ENCODE results near the gene OSGEP. TPM values are rescaled to one million over a fixed set of nuclear protein-coding genes. Genes with fewer than 3 reads are reported as not detected.
A peak's percentile ranks its signal among the peaks of the same experiment; 100 is the strongest.

The OSGEP gene
- total RNA-seq (10 to 100 TPM; 56.4 to 80.2 (median 61.5) TPM), total RNA-seq (38.0 to 116 (median 72.2) reads per million in 29 experiments)
- total RNA-seq (2013) = 44.9 TPM

GRCh38 chr14:20454516-20455354, at the start of gene OSGEP, which contains the start of gene APEX1:
Gene OSGEP, minus strand, starts transcription at chr14:20454812. Its CDS starts 129 bp downstream, at chr14:20454683.
Gene APEX1, plus strand, starts transcription at chr14:20455226. Its CDS starts 420 bp downstream, at chr14:20455646.
- CTCF ChIA-PET = interaction anchor here in 1 of 2 donors (0.5 to 2.8 kb wide), 8 partner anchors 9 to 229 kb away, joined by 3 to 11 read pairs (median 4); partner anchors contain the start of gene TTC5
- ATAC-seq (replicated peaks in 1 of 4) (peak; percentile 81 to 89 (median 86)), DNase-seq (peak; percentile 92 to 100 (median 98))
- Mint-ChIP-seq H3K9me3 (no peaks in the 10 kb centered on the region), H3K4me3 (peak within 1 kb of the TSS in 1 of 3 donors; percentile 47), H3K27me3 (no peaks in the 10 kb centered on the region), H3K36me3 (peaks cover 35% of the 10 kb centered on the region), H3K4me1 (peaks cover 18 to 30% (median 23%) of the 10 kb centered on the region in 3 donors), H3K27ac (no peak within 1 kb of the TSS)
- peak within 1 kb of the TSS; percentile 88 for H3K27ac ChIP-seq (ENCODE audit: low read length)
- peak within 1 kb of the TSS; percentile 87 to 88 for H3K4me3 ChIP-seq (ENCODE audit: control insufficient read depth in 1 of 2, extremely low read depth in 1 of 2, low read length in 1 of 2)
- WGBS (ENCODE audit: insufficient coverage) = 0% methylated on average over 51 of the region's 56 CpGs
- POLR2A ChIA-PET = interaction anchor here (0.7 to 3.2 kb wide), 8 partner anchors 15 to 229 kb away, joined by 3 to 13 read pairs (median 4); partner anchors contain the start of genes PARP2 (in 1 of the 2) and TEP1 (in 1 of the 2)
- peaks cover 21 to 23% of the 10 kb centered on the region in 2 experiments for H3K4me1 ChIP-seq (ENCODE audit: control insufficient read depth in 1 of 2, extremely low read depth in 1 of 2, insufficient read depth in 2 of 2, low read length in 2 of 2)
- H3K27me3 ChIP-seq (replicated peaks in 1 of 2; ENCODE audit: control insufficient read depth in 2 of 2, extremely low read depth in 1 of 2, insufficient read depth in 2 of 2, low read length in 1 of 2) = no peaks in the 10 kb centered on the region
- H3K36me3 ChIP-seq (ENCODE audit: control insufficient read depth in 2 of 2, extremely low read depth in 1 of 2, insufficient read depth in 1 of 2, low read length in 1 of 2) = peaks cover 14 to 63% of the 10 kb centered on the region in 2 donors
- H3K9me3 ChIP-seq = no peaks in the 10 kb centered on the region

GRCh38 chr14:20503898-20504297, 49.3 kb upstream of the OSGEP start:
- Histone ChIP-seq H3K27me3 (replicated peaks in 1 of 2; ENCODE audit: control insufficient read depth in 2 of 2, extremely low read depth in 1 of 2, insufficient read depth in 2 of 2, low read length in 1 of 2) (no peaks in the 10 kb centered on the region), H3K27ac (ENCODE audit: low read length) (no peak overlapping the region), H3K36me3 (ENCODE audit: control insufficient read depth in 2 of 2, extremely low read depth in 1 of 2, insufficient read depth in 1 of 2, low read length in 1 of 2) (no peaks in the 10 kb centered on the region), H3K4me1 (ENCODE audit: control insufficient read depth in 1 of 2, extremely low read depth in 1 of 2, insufficient read depth in 2 of 2, low read length in 2 of 2) (peaks cover 0 to 3% of the 10 kb centered on the region in 2 experiments), H3K4me3 (ENCODE audit: control insufficient read depth in 1 of 2, extremely low read depth in 1 of 2, low read length in 1 of 2) (no peak overlapping the region), H3K9me3 (no peaks in the 10 kb centered on the region)
- WGBS (ENCODE audit: insufficient coverage) = 82% methylated on average over 2 of the region's 6 CpGs
- peaks cover 0 to 12% (median 12%) of the 10 kb centered on the region in 3 donors for H3K4me1 Mint-ChIP-seq
- POLR2A ChIA-PET = no interaction called here
- no peak overlapping the region for H3K27ac Mint-ChIP-seq
- CTCF ChIA-PET = no interaction called here
- ATAC-seq (replicated peaks in 1 of 4) = no peak
- H3K4me3 Mint-ChIP-seq = no peak overlapping the region
- no peaks in the 10 kb centered on the region for H3K27me3 Mint-ChIP-seq
- H3K9me3 Mint-ChIP-seq = no peaks in the 10 kb centered on the region
- DNase-seq = no peak
- H3K36me3 Mint-ChIP-seq = no peaks in the 10 kb centered on the region

- Mint-ChIP-seq H3K9me3 (no peaks in the 10 kb centered on the region), H3K27me3 (no peaks in the 10 kb centered on the region), H3K4me3 (no peak overlapping the region), H3K4me1 (peaks cover 0 to 16% (median 15%) of the 10 kb centered on the region in 3 donors), H3K36me3 (no peaks in the 10 kb centered on the region), H3K27ac (no peak overlapping the region)
- Histone ChIP-seq H3K36me3 (ENCODE audit: control insufficient read depth in 2 of 2, extremely low read depth in 1 of 2, insufficient read depth in 1 of 2, low read length in 1 of 2) (no peaks in the 10 kb centered on the region), H3K27ac (ENCODE audit: low read length) (no peak overlapping the region), H3K4me3 (ENCODE audit: control insufficient read depth in 1 of 2, extremely low read depth in 1 of 2, low read length in 1 of 2) (no peak overlapping the region), H3K27me3 (replicated peaks in 1 of 2; ENCODE audit: control insufficient read depth in 2 of 2, extremely low read depth in 1 of 2, insufficient read depth in 2 of 2, low read length in 1 of 2) (no peaks in the 10 kb centered on the region), H3K4me1 (ENCODE audit: control insufficient read depth in 1 of 2, extremely low read depth in 1 of 2, insufficient read depth in 2 of 2, low read length in 2 of 2) (peaks cover 0 to 3% of the 10 kb centered on the region in 2 experiments), H3K9me3 (no peaks in the 10 kb centered on the region)
- WGBS (ENCODE audit: insufficient coverage) = no CpG with 5 or more reads among the region's 2 CpGs
- DNase-seq = no peak
- ChIA-PET POLR2A (no interaction called here), CTCF (no interaction called here)
- ATAC-seq (replicated peaks in 1 of 4) = no peak
Observed at GRCh38 chr14:20501346-20501745, 46.7 kb upstream of the OSGEP start.

GRCh38 chr14:20499881-20500280, 45.3 kb upstream of the OSGEP start:
- Mint-ChIP-seq H3K36me3 (no peaks in the 10 kb centered on the region), H3K27ac (no peak overlapping the region), H3K27me3 (no peaks in the 10 kb centered on the region), H3K9me3 (no peaks in the 10 kb centered on the region), H3K4me3 (no peak overlapping the region), H3K4me1 (peaks cover 11 to 30% (median 27%) of the 10 kb centered on the region in 3 donors)
- POLR2A ChIA-PET = no interaction called here
- ATAC-seq (replicated peaks in 1 of 4) = no peak
- no peak for DNase-seq
- Histone ChIP-seq H3K4me3 (ENCODE audit: control insufficient read depth in 1 of 2, extremely low read depth in 1 of 2, low read length in 1 of 2) (no peak overlapping the region), H3K27ac (ENCODE audit: low read length) (no peak overlapping the region), H3K27me3 (replicated peaks in 1 of 2; ENCODE audit: control insufficient read depth in 2 of 2, extremely low read depth in 1 of 2, insufficient read depth in 2 of 2, low read length in 1 of 2) (no peaks in the 10 kb centered on the region), H3K4me1 (ENCODE audit: control insufficient read depth in 1 of 2, extremely low read depth in 1 of 2, insufficient read depth in 2 of 2, low read length in 2 of 2) (peaks cover 0 to 6% of the 10 kb centered on the region in 2 experiments), H3K9me3 (no peaks in the 10 kb centered on the region), H3K36me3 (ENCODE audit: control insufficient read depth in 2 of 2, extremely low read depth in 1 of 2, insufficient read depth in 1 of 2, low read length in 1 of 2) (no peaks in the 10 kb centered on the region)
- 98% methylated on average over 4 of the region's 5 CpGs for WGBS (ENCODE audit: insufficient coverage)
- CTCF ChIA-PET = no interaction called here

GRCh38 chr14:20499108-20499507, 44.5 kb upstream of the OSGEP start:
- Mint-ChIP-seq H3K9me3 (no peaks in the 10 kb centered on the region), H3K4me3 (no peak overlapping the region), H3K4me1 (peaks cover 13 to 29% (median 27%) of the 10 kb centered on the region in 3 donors), H3K27me3 (no peaks in the 10 kb centered on the region), H3K36me3 (no peaks in the 10 kb centered on the region), H3K27ac (no peak overlapping the region)
- ATAC-seq (replicated peaks in 1 of 4) (no peak), DNase-seq (no peak)
- 92% methylated on average over 2 of the region's 4 CpGs for WGBS (ENCODE audit: insufficient coverage)
- no peaks in the 10 kb centered on the region for H3K27me3 ChIP-seq (replicated peaks in 1 of 2; ENCODE audit: control insufficient read depth in 2 of 2, extremely low read depth in 1 of 2, insufficient read depth in 2 of 2, low read length in 1 of 2)
- no peaks in the 10 kb centered on the region for H3K36me3 ChIP-seq (ENCODE audit: control insufficient read depth in 2 of 2, extremely low read depth in 1 of 2, insufficient read depth in 1 of 2, low read length in 1 of 2)
- H3K4me3 ChIP-seq (ENCODE audit: control insufficient read depth in 1 of 2, extremely low read depth in 1 of 2, low read length in 1 of 2) = no peak overlapping the region
- peaks cover 0 to 6% of the 10 kb centered on the region in 2 experiments for H3K4me1 ChIP-seq (ENCODE audit: control insufficient read depth in 1 of 2, extremely low read depth in 1 of 2, insufficient read depth in 2 of 2, low read length in 2 of 2)
- H3K27ac ChIP-seq (ENCODE audit: low read length) = no peak overlapping the region
- POLR2A ChIA-PET = no interaction called here
- CTCF ChIA-PET = no interaction called here
- H3K9me3 ChIP-seq = no peaks in the 10 kb centered on the region

- ATAC-seq (replicated peaks in 1 of 4) (no peak), DNase-seq (no peak)
- Histone ChIP-seq H3K27me3 (replicated peaks in 1 of 2; ENCODE audit: control insufficient read depth in 2 of 2, extremely low read depth in 1 of 2, insufficient read depth in 2 of 2, low read length in 1 of 2) (no peaks in the 10 kb centered on the region), H3K4me3 (ENCODE audit: control insufficient read depth in 1 of 2, extremely low read depth in 1 of 2, low read length in 1 of 2) (no peak overlapping the region), H3K4me1 (ENCODE audit: control insufficient read depth in 1 of 2, extremely low read depth in 1 of 2, insufficient read depth in 2 of 2, low read length in 2 of 2) (peaks cover 0 to 6% of the 10 kb centered on the region in 2 experiments), H3K36me3 (ENCODE audit: control insufficient read depth in 2 of 2, extremely low read depth in 1 of 2, insufficient read depth in 1 of 2, low read length in 1 of 2) (no peaks in the 10 kb centered on the region), H3K9me3 (no peaks in the 10 kb centered on the region), H3K27ac (ENCODE audit: low read length) (no peak overlapping the region)
- Mint-ChIP-seq H3K36me3 (no peaks in the 10 kb centered on the region), H3K9me3 (no peaks in the 10 kb centered on the region), H3K4me1 (peaks cover 15 to 28% (median 26%) of the 10 kb centered on the region in 3 donors), H3K4me3 (no peak overlapping the region), H3K27me3 (no peaks in the 10 kb centered on the region), H3K27ac (no peak overlapping the region)
- 89% methylated on average over 1 of the region's 2 CpGs for WGBS (ENCODE audit: insufficient coverage)
- ChIA-PET POLR2A (no interaction called here), CTCF (no interaction called here)
Observed at GRCh38 chr14:20498622-20499021, 44.0 kb upstream of the OSGEP start.
